A172 (cell line): ENCODE data around the gene ADORA1. TPM values are rescaled to one million over a fixed set of nuclear protein-coding genes. Genes with fewer than 3 reads are reported as not detected.

Experiments
- DNase-seq: peaks from one replicate; pipeline ENCODE4 v3.0.0-alpha.2; 2015; ENCODE audit warnings: low spot score
- total RNA-seq: library from RNA; depleted of rRNA; stranded (reverse); fragments of >200 nt; shearing (Covaris generic); gene quantifications from 2 replicates; pipeline ENCODE4 v1.2.3, GENCODE V29; 2014; rRNA removed

ADORA1 gene
- total RNA-seq, 1 experiment from 2014 or later = 30.6 TPM

- DNase-seq = no peak
Measured at GRCh38 chr1:203211812-203212211, 84.3 kb downstream of the ADORA1 start.

GRCh38 chr1:203213126-203213525 is 85.6 kb downstream of the ADORA1 start:
- no peak for DNase-seq

GRCh38 chr1:203214871-203215270 is 87.3 kb downstream of the ADORA1 start:
- DNase-seq = no peak

- DNase-seq = no peak
Measured at GRCh38 chr1:203215573-203215972, 88.0 kb downstream of the ADORA1 start.

- DNase-seq = peak; percentile 64
Measured at GRCh38 chr1:203216274-203217138, 89.0 kb downstream of the ADORA1 start.

Other genes with a start within 250 kb of the ADORA1 start
- 12.2 and 16.8 TPM in 2 replicates for gene RABIF, start 238.6 kb upstream of the ADORA1 start, total RNA-seq
- 38.8 and 43.0 TPM in 2 replicates for gene KLHL12, start 200.5 kb upstream of the ADORA1 start, total RNA-seq
- 121 and 125 TPM in 2 replicates for gene ADIPOR1, start 169.4 kb upstream of the ADORA1 start, total RNA-seq
- 71.5 and 72.0 TPM in 2 replicates for gene CYB5R1, start 160.5 kb upstream of the ADORA1 start, total RNA-seq
- gene TMEM183A, start 120.4 kb upstream of the ADORA1 start, total RNA-seq = 108 and 128 TPM in 2 replicates
- 2.3 and 6.6 TPM in 2 replicates for gene PPFIA4, start 101.2 kb upstream of the ADORA1 start, total RNA-seq
- not detected in 2 replicates for gene MYOG, start 41.7 kb upstream of the ADORA1 start, total RNA-seq
- 0.36 and 0.38 TPM in 2 replicates for gene MYBPH, start 48.1 kb downstream of the ADORA1 start, total RNA-seq
- 0.24 and 3.3 TPM in 2 replicates for gene CHI3L1, start 59.0 kb downstream of the ADORA1 start, total RNA-seq
- gene CHIT1, start 101.9 kb downstream of the ADORA1 start, total RNA-seq = 0.14 TPM in 1 of 2 replicates, not detected in the other
- 11.3 and 13.2 TPM in 2 replicates for gene BTG2, start 177.8 kb downstream of the ADORA1 start, total RNA-seq
- not detected in 2 replicates for gene FMOD, start 223.4 kb downstream of the ADORA1 start, total RNA-seq